Measurements from ENCODE around the gene TRAFD1. TPM values are rescaled to one million over a fixed set of nuclear protein-coding genes. Genes with fewer than 3 reads are reported as not detected.
A peak's percentile ranks its signal among the peaks of the same experiment; 100 is the strongest.

Gene TRAFD1
- total RNA-seq, 1 donor from 2014 or later = 35.4 TPM

GRCh38 chr12:112160611-112161010 is 35.3 kb downstream of the TRAFD1 start:
- Histone ChIP-seq H3K9me3 (ENCODE audit: low read depth) (peaks cover 5% of the 10 kb centered on the region), H3K36me3 (no peaks in the 10 kb centered on the region), H2AFZ (replicated peaks) (no peak overlapping the region), H3K4me1 (no peaks in the 10 kb centered on the region), H3K79me2 (ENCODE audit: low read depth) (no peaks in the 10 kb centered on the region), H4K20me1 (ENCODE audit: low read depth) (no peaks in the 10 kb centered on the region), H3K4me2 (no peak overlapping the region), H3K9ac (no peak overlapping the region), H3K27ac (no peak overlapping the region), H3K4me3 (no peak overlapping the region), H3K27me3 (no peaks in the 10 kb centered on the region), H3F3A (ENCODE audit: low read depth) (no peaks in the 10 kb centered on the region)
- TF ChIP-seq EZH2 (IDR thresholded peaks at IDR 0.05) (no peak), CTCF (IDR thresholded peaks at IDR 0.05) (no peak), EZH2phosphoT487 (IDR thresholded peaks at IDR 0.05) (no peak)
- DNase-seq (ENCODE audit: low spot score) = no peak
- Mint-ChIP-seq H3K36me3 (peaks cover 55% of the 10 kb centered on the region), H3K4me3 (no peak overlapping the region), H3K9me3 (peaks cover 25% of the 10 kb centered on the region), H3K4me1 (no peaks in the 10 kb centered on the region), H3K27ac (no peak overlapping the region), H3K27me3 (ENCODE audit: insufficient read depth, low read depth) (peaks cover 2% of the 10 kb centered on the region)

- H3K27me3 ChIP-seq = no peaks in the 10 kb centered on the region
- H3K9ac ChIP-seq = no peak overlapping the region
- H2AFZ ChIP-seq (replicated peaks) = no peak overlapping the region
- Mint-ChIP-seq H3K36me3 (peaks cover 45% of the 10 kb centered on the region), H3K9me3 (peaks cover 17% of the 10 kb centered on the region), H3K27me3 (ENCODE audit: insufficient read depth, low read depth) (no peaks in the 10 kb centered on the region), H3K27ac (peak overlapping the region; percentile 68), H3K4me3 (no peak overlapping the region), H3K4me1 (no peaks in the 10 kb centered on the region)
- peaks cover 5% of the 10 kb centered on the region for H3K9me3 ChIP-seq (ENCODE audit: low read depth)
- no peaks in the 10 kb centered on the region for H3K4me1 ChIP-seq
- no peaks in the 10 kb centered on the region for H4K20me1 ChIP-seq (ENCODE audit: low read depth)
- DNase-seq (ENCODE audit: low spot score) = no peak
- H3F3A ChIP-seq (ENCODE audit: low read depth) = no peaks in the 10 kb centered on the region
- no peak overlapping the region for H3K4me2 ChIP-seq
- H3K36me3 ChIP-seq = no peaks in the 10 kb centered on the region
- H3K79me2 ChIP-seq (ENCODE audit: low read depth) = no peaks in the 10 kb centered on the region
- no peak overlapping the region for H3K27ac ChIP-seq
- TF ChIP-seq EZH2phosphoT487 (IDR thresholded peaks at IDR 0.05) (no peak), CTCF (IDR thresholded peaks at IDR 0.05) (no peak)
- no peak overlapping the region for H3K4me3 ChIP-seq
Observed at GRCh38 chr12:112161711-112162110, 36.4 kb downstream of the TRAFD1 start.

- H3K27ac Mint-ChIP-seq = no peak overlapping the region
- Histone ChIP-seq H3K36me3 (no peaks in the 10 kb centered on the region), H3K27me3 (no peaks in the 10 kb centered on the region), H2AFZ (replicated peaks) (no peak overlapping the region), H3K9ac (no peak overlapping the region), H3K4me3 (no peak overlapping the region), H3K27ac (no peak overlapping the region), H3K4me1 (no peaks in the 10 kb centered on the region), H3K4me2 (no peak overlapping the region), H4K20me1 (ENCODE audit: low read depth) (no peaks in the 10 kb centered on the region), H3K79me2 (ENCODE audit: low read depth) (no peaks in the 10 kb centered on the region), H3F3A (ENCODE audit: low read depth) (no peaks in the 10 kb centered on the region), H3K9me3 (ENCODE audit: low read depth) (peaks cover 5% of the 10 kb centered on the region)
- no peak for TF ChIP-seq CTCF (IDR thresholded peaks at IDR 0.05)
- TF ChIP-seq EZH2 (IDR thresholded peaks at IDR 0.05) = no peak
- no peak for TF ChIP-seq EZH2phosphoT487 (IDR thresholded peaks at IDR 0.05)
- H3K4me1 Mint-ChIP-seq = no peaks in the 10 kb centered on the region
- H3K4me3 Mint-ChIP-seq = no peak overlapping the region
- peaks cover 12% of the 10 kb centered on the region for H3K9me3 Mint-ChIP-seq
- H3K27me3 Mint-ChIP-seq (ENCODE audit: insufficient read depth, low read depth) = no peaks in the 10 kb centered on the region
- H3K36me3 Mint-ChIP-seq = peaks cover 40% of the 10 kb centered on the region
- DNase-seq (ENCODE audit: low spot score) = no peak
Observed at GRCh38 chr12:112162241-112162790, 37.0 kb downstream of the TRAFD1 start.
